K562 (cell line): Measurements from ENCODE around the gene SUPT7L. TPM values are rescaled to one million over a fixed set of nuclear protein-coding genes. Genes with fewer than 3 reads are reported as not detected.
A peak's percentile ranks its signal among the peaks of the same experiment; 100 is the strongest.

ENCODE experiments used
- ATAC-seq: fragments of 200-7000 bp; cut with Tn5 transposase; 3 replicates; pipeline ENCODE4 v1.9.1; 2020; ENCODE audit warnings: moderate library complexity
- BruUV-seq: library from RNA; stranded (reverse); fragments of 400-500 nt; replicated peaks from 2 replicates; lab custom pipeline; 2021; lab: Mats Ljungman, UMichigan
- CTCF ChIA-PET: fragments of 300-600 bp; formaldehyde crosslinking; extraction: SDS; loops from one replicate; lab custom pipeline; 2021; ENCODE audit warnings: low intra/inter-chr PET ratio; lab: Yijun Ruan, JAX
- POLR2A ChIA-PET: fragments of 300-600, 350-650 bp; sonication (Branson Sonifier 250); formaldehyde crosslinking; extraction: SDS; loops from one replicate; lab custom pipeline; 2021; ENCODE audit warnings: antibody characterized with exemption, inconsistent platforms; lab: Yijun Ruan, JAX
- DNase-seq, 4 experiments: peaks; one replicate each; pipeline versions ENCODE4 v3.0.0 to v3.0.0-alpha.2; 2011 to 2018; ENCODE audit warnings: low spot score in 3 of 4, mixed read lengths in 3 of 4; ENCODE audit errors: extremely low read depth in 1 of 4
- FAIRE-seq: peaks from 2 replicates; lab custom pipeline; 2011; peaks lifted over from hg19 to GRCh38; lab: Jason Lieb, UNC
- H2AFZ ChIP-seq: 2 replicates; pipeline ENCODE4 v1.6.0; 2011; ENCODE audit warnings: low read depth, low read length, control low read depth, inconsistent platforms
- H3K27ac ChIP-seq: fragments of 200-600 bp; 3 replicates; pipeline ENCODE4 v1.8.0; 2011; ENCODE audit warnings: low read depth, mild to moderate bottlenecking, control low read depth, inconsistent platforms, low read length, moderate library complexity, mixed read lengths; ENCODE audit errors: extremely low read depth
- H3K27me3 ChIP-seq, 2 experiments: fragments of 300-600 bp in 1 of 2; 2 replicates in 1 of 2; 3 replicates in 1 of 2; pipeline versions ENCODE4 v1.6.0 to v1.8.0; 2011; ENCODE audit warnings: inconsistent platforms in 2 of 2, low read length in 2 of 2, mild to moderate bottlenecking in 1 of 2, mixed read lengths in 1 of 2, moderate library complexity in 1 of 2; ENCODE audit not compliant: control insufficient read depth in 2 of 2, insufficient read depth in 2 of 2
- H3K36me3 ChIP-seq: fragments of 300-600 bp; 3 replicates; pipeline ENCODE4 v1.8.0; 2011; ENCODE audit warnings: mild to moderate bottlenecking, low read length, inconsistent platforms; ENCODE audit not compliant: control insufficient read depth, insufficient read depth
- H3K4me1 ChIP-seq, 2 experiments: fragments of 200-600 bp in 1 of 2; replicated peaks in 1 of 2; 2 replicates in 1 of 2; 3 replicates in 1 of 2; pipeline versions ENCODE4 v1.5.1 to v1.8.0; 2011; ENCODE audit warnings: inconsistent platforms in 2 of 2, low read length in 2 of 2, mild to moderate bottlenecking in 1 of 2, mixed read lengths in 1 of 2, moderate library complexity in 1 of 2; ENCODE audit not compliant: control insufficient read depth in 2 of 2, insufficient read depth in 2 of 2
- H3K4me2 ChIP-seq: 2 replicates; pipeline ENCODE4 v1.6.1; 2011; ENCODE audit warnings: low read length, control low read depth, inconsistent platforms, mixed read lengths; ENCODE audit not compliant: insufficient read depth
- H3K4me3 ChIP-seq: fragments of 200-600 bp; sonication (generic), shearing (Covaris generic); 2 replicates; pipeline ENCODE4 v1.5.1; 2016; ENCODE audit warnings: control low read depth, inconsistent platforms
- H3K79me2 ChIP-seq: fragments of 200-600 bp; 3 replicates; pipeline ENCODE4 v1.8.0; 2011; ENCODE audit warnings: low read length, inconsistent platforms; ENCODE audit not compliant: control insufficient read depth, insufficient read depth
- H3K9ac ChIP-seq, 2 experiments: 2 replicates each; pipeline versions ENCODE4 v1.6.0 to v1.6.1; 2011; ENCODE audit warnings: low read depth in 2 of 2, low read length in 2 of 2, control low read depth in 1 of 2, inconsistent platforms in 1 of 2, mild to moderate bottlenecking in 1 of 2, mixed read lengths in 1 of 2; ENCODE audit not compliant: insufficient read depth in 1 of 2
- H3K9me1 ChIP-seq: one replicate; pipeline ENCODE4 v1.6.0; 2011; ENCODE audit warnings: inconsistent platforms, mild to moderate bottlenecking, low read length, moderate library complexity; ENCODE audit not compliant: control insufficient read depth, insufficient read depth
- H3K9me3 ChIP-seq: replicated peaks from 2 replicates; pipeline ENCODE4 v1.5.1; 2011; ENCODE audit warnings: low read depth, low read length, inconsistent platforms; ENCODE audit not compliant: control insufficient read depth, insufficient read depth
- H4K20me1 ChIP-seq: replicated peaks from 2 replicates; pipeline ENCODE4 v1.6.1; 2011; ENCODE audit warnings: low read length, inconsistent platforms, mixed read lengths; ENCODE audit not compliant: control insufficient read depth, insufficient read depth
- ELF4 ChIP-seq: fragments of 450-650 bp; formaldehyde crosslinking; IDR thresholded peaks from 2 replicates; pipeline ENCODE4 v1.4.0; 2022; ENCODE audit warnings: missing genetic modification characterization
- HDAC1 ChIP-seq, 2 experiments: fragments of 450-650 bp; IDR thresholded peaks; 2 replicates each; pipeline ENCODE4 v1.6.1; 2016 to 2017; ENCODE audit warnings: inconsistent platforms in 1 of 2, mild to moderate bottlenecking in 1 of 2, moderate library complexity in 1 of 2
- HMGN3 ChIP-seq: IDR thresholded peaks from 2 replicates; pipeline ENCODE4 v1.6.1; 2011; ENCODE audit warnings: borderline replicate concordance, low read depth, mild to moderate bottlenecking, mixed read lengths, low read length; ENCODE audit not compliant: insufficient read length; ENCODE audit errors: extremely low read depth
- TEAD1 ChIP-seq, 2 experiments: fragments of 450-650 bp in 1 of 2; sonication (generic) in 1 of 2; formaldehyde crosslinking; IDR thresholded peaks; 2 replicates each; pipeline versions ENCODE4 v1.4.0 to v1.8.0; 2020 to 2022; ENCODE audit warnings: mild to moderate bottlenecking in 2 of 2, missing genetic modification reagents in 1 of 2
- WHSC1 ChIP-seq: IDR thresholded peaks from one replicate; pipeline ENCODE4 v1.6.1; 2012; ENCODE audit warnings: low read length, control low read depth, inconsistent platforms
- WGBS: fragments of 100-300 bp; shearing (Covaris generic); methylation state at CpG from one replicate; pipeline ENCODE4 v1.1.6; 2016; ENCODE audit warnings: low coverage, mixed read lengths; ENCODE audit not compliant: insufficient coverage; ENCODE audit errors: missing lambda C conversion rate; 5-methylcytosine and 5-hydroxymethylcytosine counted together
- in situ Hi-C: fragments of 300-500 bp; cut with MboI; formaldehyde crosslinking; loops from 4 replicates; pipeline ENCODE4 v1.15.0; 2018; ENCODE audit warnings: inconsistent platforms, mixed read lengths
- intact Hi-C: fragments of 100-400 bp; cut with micrococcal nuclease; formaldehyde crosslinking; loops from 2 replicates; pipeline ENCODE4 v1.14.2; 2022
- polyA plus RNA-seq, 8 experiments: library from polyadenylated mRNA; depleted of rRNA in 4 of 8; stranded (reverse) in 5 of 8; unstranded in 3 of 8; fragments of >200 nt; fragmentation: Nextera tagmentation in 2 of 8; fragmentation: Illumina TruSeq in 1 of 8; extraction: Ambion mirVana in 2 of 8; extraction: Trizol in 1 of 8; gene quantifications; 2 replicates each; pipeline versions ENCODE4 v1.2.1 to v1.2.3, GENCODE V29; 2011 to 2014; ENCODE audit warnings: inconsistent platforms in 1 of 8, missing spikeins in 1 of 8
- total RNA-seq, 7 experiments: library from RNA; depleted of rRNA in 6 of 7; stranded (reverse); fragments of >200 nt in 6 of 7; fragmentation: Illumina TruSeq in 2 of 7; extraction: Trizol in 2 of 7; gene quantifications; 2 replicates each; pipeline versions ENCODE4 v1.2.1 to v1.2.3, GENCODE V29; 2011 to 2021; ENCODE audit warnings: low replicate concordance in 1 of 7
- TF ChIP-seq, protein P1 (sequence below), 2 experiments: fragments of 450-650 bp; IDR thresholded peaks; 2 replicates each; pipeline ENCODE4 v1.6.1; 2016; ENCODE audit warnings: mild to moderate bottlenecking in 2 of 2, borderline replicate concordance in 1 of 2, low read depth in 1 of 2, moderate library complexity in 1 of 2
- TF ChIP-seq, protein P2 (sequence below): sonication (generic); formaldehyde crosslinking; IDR thresholded peaks from 2 replicates; pipeline ENCODE4 v1.8.0; 2022; ENCODE audit warnings: mild to moderate bottlenecking, missing genetic modification reagents

Gene SUPT7L
- total and polyA plus RNA-seq, 9 of the 15 experiments (the other 6 are each of a cell fraction or from before 2014, with no cell fraction given) = 22.0 to 72.8 (median 40.2) TPM

- H3K36me3 ChIP-seq = peaks cover 56% of the 10 kb centered on the region
- H3K27ac ChIP-seq = no peak overlapping the region; the same call in 2 of the 3 replicates
- in situ Hi-C loops = no loop called here
- TF ChIP-seq HMGN3 (no peak), TEAD1 (CRISPR knock-in tag; IDR thresholded peaks at IDR 0.05) (peak; percentile 97 to 99), WHSC1 (no peak), HDAC1 (IDR thresholded peaks at IDR 0.05) (no peak), ELF4 (CRISPR knock-in tag) (no peak)
- TF ChIP-seq, protein P1, sequence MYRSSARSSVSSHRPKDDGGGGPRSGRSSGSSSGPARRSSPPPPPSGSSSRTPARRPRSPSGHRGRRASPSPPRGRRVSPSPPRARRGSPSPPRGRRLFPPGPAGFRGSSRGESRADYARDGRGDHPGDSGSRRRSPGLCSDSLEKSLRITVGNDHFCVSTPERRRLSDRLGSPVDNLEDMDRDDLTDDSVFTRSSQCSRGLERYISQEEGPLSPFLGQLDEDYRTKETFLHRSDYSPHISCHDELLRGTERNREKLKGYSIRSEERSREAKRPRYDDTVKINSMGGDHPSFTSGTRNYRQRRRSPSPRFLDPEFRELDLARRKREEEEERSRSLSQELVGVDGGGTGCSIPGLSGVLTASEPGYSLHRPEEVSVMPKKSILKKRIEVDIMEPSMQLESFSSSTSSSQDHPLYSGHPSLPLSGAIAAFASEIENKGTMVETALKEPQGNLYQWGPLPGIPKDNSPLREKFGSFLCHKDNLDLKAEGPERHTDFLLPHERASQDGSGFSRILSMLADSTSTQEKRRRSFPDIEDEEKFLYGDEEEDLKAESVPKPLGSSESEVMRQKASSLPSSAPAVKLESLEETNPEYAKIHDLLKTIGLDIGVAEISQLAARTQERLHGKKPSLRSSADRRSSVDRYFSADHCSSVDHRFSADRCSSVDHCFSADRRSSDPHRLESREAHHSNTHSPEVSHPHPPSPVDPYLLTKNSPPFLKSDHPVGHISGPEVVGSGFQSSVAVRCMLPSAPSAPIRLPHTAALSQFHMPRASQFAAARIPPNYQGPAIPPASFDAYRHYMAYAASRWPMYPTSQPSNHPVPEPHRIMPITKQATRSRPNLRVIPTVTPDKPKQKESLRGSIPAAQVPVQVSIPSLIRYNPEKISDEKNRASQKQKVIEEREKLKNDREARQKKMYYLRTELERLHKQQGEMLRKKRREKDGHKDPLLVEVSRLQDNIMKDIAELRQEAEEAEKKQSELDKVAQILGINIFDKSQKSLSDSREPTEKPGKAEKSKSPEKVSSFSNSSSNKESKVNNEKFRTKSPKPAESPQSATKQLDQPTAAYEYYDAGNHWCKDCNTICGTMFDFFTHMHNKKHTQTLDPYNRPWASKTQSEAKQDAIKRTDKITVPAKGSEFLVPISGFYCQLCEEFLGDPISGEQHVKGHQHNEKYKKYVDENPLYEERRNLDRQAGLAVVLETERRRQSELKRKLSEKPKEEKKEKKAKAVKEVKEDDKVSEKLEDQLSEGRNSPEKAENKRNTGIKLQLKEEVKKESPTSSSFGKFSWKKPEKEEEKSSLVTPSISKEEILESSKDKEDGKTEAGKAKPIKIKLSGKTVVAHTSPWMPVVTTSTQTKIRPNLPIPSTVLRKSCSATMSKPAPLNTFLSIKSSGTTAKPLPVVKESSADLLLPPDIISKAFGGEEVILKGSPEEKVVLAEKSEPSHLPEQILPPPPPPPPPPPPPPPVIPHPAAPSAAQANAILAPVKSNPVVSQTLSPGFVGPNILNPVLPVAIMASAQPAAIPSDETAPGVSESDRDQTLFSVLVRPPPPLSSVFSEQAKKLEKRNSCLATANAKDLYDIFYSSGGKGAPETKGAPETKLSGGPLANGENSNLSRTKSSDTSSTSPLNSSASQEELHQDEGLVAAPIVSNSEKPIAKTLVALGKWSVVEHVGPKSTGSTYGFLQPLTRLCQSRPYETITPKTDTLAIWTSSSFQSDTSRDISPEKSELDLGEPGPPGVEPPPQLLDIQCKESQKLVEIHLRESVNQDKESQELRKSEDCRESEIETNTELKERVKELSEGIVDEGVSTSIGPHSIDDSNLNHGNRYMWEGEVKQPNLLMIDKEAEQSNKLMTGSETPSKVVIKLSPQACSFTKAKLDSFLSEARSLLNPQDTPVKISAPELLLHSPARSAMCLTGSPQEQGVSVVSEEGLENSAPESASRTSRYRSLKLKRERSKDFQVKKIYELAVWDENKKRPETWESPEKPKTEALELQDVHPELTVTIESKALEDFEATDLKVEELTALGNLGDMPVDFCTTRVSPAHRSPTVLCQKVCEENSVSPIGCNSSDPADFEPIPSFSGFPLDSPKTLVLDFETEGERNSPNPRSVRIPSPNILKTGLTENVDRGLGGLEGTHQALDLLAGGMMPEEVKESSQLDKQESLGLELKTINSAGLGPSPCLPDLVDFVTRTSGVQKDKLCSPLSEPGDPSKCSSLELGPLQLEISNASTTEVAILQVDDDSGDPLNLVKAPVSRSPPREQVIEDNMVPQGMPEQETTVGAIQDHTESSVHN (IDR thresholded peaks at IDR 0.05; ENCODE audit: borderline replicate concordance in 1 of 2, low read depth in 1 of 2) = no peak
- TF ChIP-seq, protein P2, sequence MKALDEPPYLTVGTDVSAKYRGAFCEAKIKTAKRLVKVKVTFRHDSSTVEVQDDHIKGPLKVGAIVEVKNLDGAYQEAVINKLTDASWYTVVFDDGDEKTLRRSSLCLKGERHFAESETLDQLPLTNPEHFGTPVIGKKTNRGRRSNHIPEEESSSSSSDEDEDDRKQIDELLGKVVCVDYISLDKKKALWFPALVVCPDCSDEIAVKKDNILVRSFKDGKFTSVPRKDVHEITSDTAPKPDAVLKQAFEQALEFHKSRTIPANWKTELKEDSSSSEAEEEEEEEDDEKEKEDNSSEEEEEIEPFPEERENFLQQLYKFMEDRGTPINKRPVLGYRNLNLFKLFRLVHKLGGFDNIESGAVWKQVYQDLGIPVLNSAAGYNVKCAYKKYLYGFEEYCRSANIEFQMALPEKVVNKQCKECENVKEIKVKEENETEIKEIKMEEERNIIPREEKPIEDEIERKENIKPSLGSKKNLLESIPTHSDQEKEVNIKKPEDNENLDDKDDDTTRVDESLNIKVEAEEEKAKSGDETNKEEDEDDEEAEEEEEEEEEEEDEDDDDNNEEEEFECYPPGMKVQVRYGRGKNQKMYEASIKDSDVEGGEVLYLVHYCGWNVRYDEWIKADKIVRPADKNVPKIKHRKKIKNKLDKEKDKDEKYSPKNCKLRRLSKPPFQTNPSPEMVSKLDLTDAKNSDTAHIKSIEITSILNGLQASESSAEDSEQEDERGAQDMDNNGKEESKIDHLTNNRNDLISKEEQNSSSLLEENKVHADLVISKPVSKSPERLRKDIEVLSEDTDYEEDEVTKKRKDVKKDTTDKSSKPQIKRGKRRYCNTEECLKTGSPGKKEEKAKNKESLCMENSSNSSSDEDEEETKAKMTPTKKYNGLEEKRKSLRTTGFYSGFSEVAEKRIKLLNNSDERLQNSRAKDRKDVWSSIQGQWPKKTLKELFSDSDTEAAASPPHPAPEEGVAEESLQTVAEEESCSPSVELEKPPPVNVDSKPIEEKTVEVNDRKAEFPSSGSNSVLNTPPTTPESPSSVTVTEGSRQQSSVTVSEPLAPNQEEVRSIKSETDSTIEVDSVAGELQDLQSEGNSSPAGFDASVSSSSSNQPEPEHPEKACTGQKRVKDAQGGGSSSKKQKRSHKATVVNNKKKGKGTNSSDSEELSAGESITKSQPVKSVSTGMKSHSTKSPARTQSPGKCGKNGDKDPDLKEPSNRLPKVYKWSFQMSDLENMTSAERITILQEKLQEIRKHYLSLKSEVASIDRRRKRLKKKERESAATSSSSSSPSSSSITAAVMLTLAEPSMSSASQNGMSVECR (CRISPR knock-in tag) = no peak
Observed at GRCh38 chr2:27683390-27684071, 20.1 kb upstream of the SUPT7L start.

More at GRCh38 chr2:27683390-27684071, 20.1 kb upstream of the SUPT7L start:
- H3K4me2 ChIP-seq = no peak overlapping the region
- 20% methylated on average over 9 of the region's 9 CpGs for WGBS
- no peaks in the 10 kb centered on the region for H3K79me2 ChIP-seq
- peak; percentile 95 for ATAC-seq
- no TSS peak for BruUV-seq
- no peaks in the 10 kb centered on the region for H3K9me1 ChIP-seq
- H3K27me3 ChIP-seq = no peaks in the 10 kb centered on the region
- H3K9me3 ChIP-seq = no peaks in the 10 kb centered on the region
- CTCF ChIA-PET = interaction anchor here (0.6 to 2.5 kb wide), 13 partner anchors 21 to 1175 kb away, joined by 3 to 35 read pairs (median 4); partner anchors contain the start of gene PPM1G
- intact Hi-C loops = loop anchor here (1.0 to 5.0 kb wide), 2 partner anchors 275 to 381 kb away; no protein-coding TSS in a partner anchor
- peak; percentile 98 for FAIRE-seq
- H3K4me3 ChIP-seq = no peak overlapping the region
- no peaks in the 10 kb centered on the region for H4K20me1 ChIP-seq
- peaks cover 0 to 2% of the 10 kb centered on the region in 2 experiments; a peak in 1 of 5 replicates for H3K4me1 ChIP-seq
- H3K9ac ChIP-seq = no peak overlapping the region
- peak overlapping the region; percentile 41 for H2AFZ ChIP-seq
- DNase-seq = peak; percentile 74 to 94 (median 78)
- POLR2A ChIA-PET = interaction anchor here (0.6 to 2.2 kb wide), 11 partner anchors 9 to 587 kb away, joined by 3 to 13 read pairs (median 3); partner anchors contain the start of genes MPV17, NRBP1, SLC4A1AP and SUPT7L
